Ishikawa (cell line): ENCODE measurements around the gene NSG1.

Source experiments
- CEBPB ChIP-seq: IDR thresholded peaks from 2 replicates; pipeline ENCODE4 v1.6.1; 2012
- CREB1 ChIP-seq: IDR thresholded peaks from 2 replicates; pipeline ENCODE4 v1.6.1; 2012; ENCODE audit warnings: low read depth
- EGR1 ChIP-seq: IDR thresholded peaks from 2 replicates; pipeline ENCODE4 v1.6.1; 2012
- EP300 ChIP-seq: IDR thresholded peaks from 2 replicates; pipeline ENCODE4 v1.6.1; 2012; ENCODE audit warnings: borderline replicate concordance
- FOXM1 ChIP-seq: IDR thresholded peaks from 2 replicates; pipeline ENCODE4 v1.6.1; 2012; ENCODE audit warnings: low read depth, borderline replicate concordance
- MAX ChIP-seq: IDR thresholded peaks from 2 replicates; pipeline ENCODE4 v1.6.1; 2012
- NFIC ChIP-seq: IDR thresholded peaks from 2 replicates; pipeline ENCODE4 v1.6.1; 2012
- RAD21 ChIP-seq: IDR thresholded peaks from 2 replicates; pipeline ENCODE4 v1.6.1; 2012; ENCODE audit warnings: low read depth
- REST ChIP-seq: IDR thresholded peaks from 2 replicates; pipeline ENCODE4 v1.6.1; 2012; ENCODE audit warnings: low read depth, mild to moderate bottlenecking
- TAF1 ChIP-seq: IDR thresholded peaks from 2 replicates; pipeline ENCODE4 v1.6.1; 2012; ENCODE audit warnings: low read depth, mild to moderate bottlenecking
- TCF12 ChIP-seq: IDR thresholded peaks from 2 replicates; pipeline ENCODE4 v1.6.1; 2012; ENCODE audit warnings: low read depth
- TEAD4 ChIP-seq: IDR thresholded peaks from 2 replicates; pipeline ENCODE4 v1.6.1; 2012
- USF1 ChIP-seq: IDR thresholded peaks from 2 replicates; pipeline ENCODE4 v1.6.1; 2012
- YY1 ChIP-seq: IDR thresholded peaks from 2 replicates; pipeline ENCODE4 v1.6.1; 2012; ENCODE audit warnings: low read depth
- ZBTB7A ChIP-seq: IDR thresholded peaks from 2 replicates; pipeline ENCODE4 v1.6.1; 2012; ENCODE audit warnings: low read depth

Gene NSG1

GRCh38 chr4:4413806-4414205 lies 26.9 kb downstream of the NSG1 start:
- TF ChIP-seq REST: no peak
- no peak for TF ChIP-seq TEAD4
- TF ChIP-seq ZBTB7A: no peak
- TF ChIP-seq NFIC: no peak
- TF ChIP-seq MAX: no peak
- no peak for TF ChIP-seq RAD21
- TF ChIP-seq EP300: no peak
- TF ChIP-seq FOXM1: no peak
- no peak for TF ChIP-seq CEBPB
- no peak for TF ChIP-seq CREB1
- no peak for TF ChIP-seq YY1
- TF ChIP-seq EGR1: no peak
- TF ChIP-seq USF1: no peak
- no peak for TF ChIP-seq TCF12
- TF ChIP-seq TAF1: no peak

GRCh38 chr4:4415107-4415805 lies 28.4 kb downstream of the NSG1 start:
- TF ChIP-seq RAD21: no peak
- TF ChIP-seq ZBTB7A: no peak
- TF ChIP-seq EGR1: no peak
- TF ChIP-seq NFIC: no peak
- no peak for TF ChIP-seq TCF12
- no peak for TF ChIP-seq REST
- no peak for TF ChIP-seq CEBPB
- TF ChIP-seq TAF1: no peak
- no peak for TF ChIP-seq EP300
- TF ChIP-seq CREB1: no peak
- TF ChIP-seq MAX: no peak
- TF ChIP-seq USF1: no peak

DNA sequence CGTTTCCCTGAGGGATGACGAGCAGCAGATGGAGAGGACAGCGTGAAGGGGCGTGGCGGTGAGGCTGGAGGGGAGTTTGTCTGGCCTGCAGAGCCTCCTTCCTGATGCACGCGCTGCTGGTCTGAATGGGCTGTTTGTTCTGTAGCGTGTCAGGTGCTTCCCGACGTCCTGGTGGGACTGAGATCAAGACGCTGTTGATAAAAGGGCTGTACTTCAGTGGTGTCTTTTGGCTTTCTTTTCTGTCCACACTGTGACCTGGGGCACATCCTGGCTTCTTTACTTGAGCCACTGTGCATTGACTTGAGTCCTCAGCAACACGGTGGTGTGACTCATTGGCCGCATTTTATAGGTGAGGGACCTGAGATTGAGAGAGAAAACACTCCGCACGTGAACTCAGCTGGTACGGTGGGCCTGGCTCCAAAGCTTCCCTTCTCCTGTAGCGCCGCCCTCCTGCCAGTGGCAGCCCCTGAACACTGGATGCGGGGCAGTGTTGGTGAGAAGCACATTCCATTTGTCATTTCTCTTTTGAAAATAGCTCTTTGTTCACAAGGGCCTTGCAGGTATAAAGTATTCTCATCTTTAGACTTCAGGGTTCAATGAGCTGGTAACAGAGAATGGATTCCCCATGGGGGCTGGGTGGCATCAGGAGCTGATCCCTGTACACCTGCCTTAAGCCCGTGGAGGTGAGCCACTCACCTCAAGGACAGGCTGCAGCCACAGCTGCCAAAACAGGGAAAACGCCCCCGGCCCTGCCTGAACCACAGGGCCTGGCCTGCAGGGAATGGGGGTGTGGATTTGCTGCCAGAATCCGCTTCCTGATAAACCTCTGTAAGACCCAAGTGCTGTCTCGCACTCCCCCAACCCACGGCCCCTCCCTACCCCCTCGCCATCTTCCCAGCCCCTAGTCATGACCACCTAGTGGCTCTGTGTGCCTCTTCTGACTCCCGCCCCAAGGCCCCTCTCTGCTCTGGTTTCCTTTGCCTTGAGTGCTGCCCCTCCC lies 29.2 kb downstream of the NSG1 start:
- no peak for TF ChIP-seq USF1
- no peak for TF ChIP-seq CREB1
- no peak for TF ChIP-seq YY1
- TF ChIP-seq CEBPB: no peak
- no peak for TF ChIP-seq TCF12
- no peak for TF ChIP-seq NFIC
- no peak for TF ChIP-seq REST
- TF ChIP-seq EGR1: no peak
- TF ChIP-seq TAF1: no peak
- no peak for TF ChIP-seq RAD21
- no peak for TF ChIP-seq ZBTB7A
- TF ChIP-seq TEAD4: no peak
